GM13976 (cell line): Measurements from ENCODE around the gene CCDC9.

Experiments used
- DNase-seq: peaks from one replicate; pipeline ENCODE4 v3.0.0; 2012; ENCODE audit warnings: low spot score
- in situ Hi-C: fragments of 300-500 bp; cut with MboI; formaldehyde crosslinking; loops from one replicate; pipeline ENCODE4 v1.12.0; 2022; ENCODE audit warnings: low sequenced_read_pairs, mixed read lengths, inconsistent platforms; ENCODE audit not compliant: unreplicated experiment
- TF ChIP-seq, protein P1 (sequence below): IDR thresholded peaks from 2 replicates; pipeline ENCODE4 v1.5.1; 2012; ENCODE audit warnings: borderline replicate concordance, mild to moderate bottlenecking; ENCODE audit not compliant: insufficient read depth; ENCODE audit errors: extremely low read depth, missing control alignments, control extremely low read depth

Gene CCDC9

DNA sequence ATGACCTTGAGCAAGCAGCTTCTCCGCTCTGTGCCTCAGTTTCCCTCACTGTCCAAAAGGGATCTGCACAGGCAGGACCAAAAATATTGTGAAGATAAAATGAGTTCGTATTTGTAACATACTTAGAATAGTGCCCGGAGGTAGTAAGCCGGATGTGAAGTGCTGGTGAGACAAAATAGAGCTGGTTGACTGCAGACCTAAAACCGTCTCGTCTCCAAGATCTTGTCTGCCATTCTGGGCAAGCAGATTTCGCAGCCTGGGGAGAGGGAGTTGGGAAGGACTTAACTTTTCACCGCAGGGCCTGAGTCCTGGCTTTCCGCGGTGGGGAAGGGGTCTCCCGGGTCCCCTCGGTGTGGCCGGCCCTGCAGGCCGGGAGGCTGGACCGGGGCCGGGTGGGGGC, 17.2 kb upstream of the CCDC9 start:
- in situ Hi-C loops, result no loop called here

DNA sequence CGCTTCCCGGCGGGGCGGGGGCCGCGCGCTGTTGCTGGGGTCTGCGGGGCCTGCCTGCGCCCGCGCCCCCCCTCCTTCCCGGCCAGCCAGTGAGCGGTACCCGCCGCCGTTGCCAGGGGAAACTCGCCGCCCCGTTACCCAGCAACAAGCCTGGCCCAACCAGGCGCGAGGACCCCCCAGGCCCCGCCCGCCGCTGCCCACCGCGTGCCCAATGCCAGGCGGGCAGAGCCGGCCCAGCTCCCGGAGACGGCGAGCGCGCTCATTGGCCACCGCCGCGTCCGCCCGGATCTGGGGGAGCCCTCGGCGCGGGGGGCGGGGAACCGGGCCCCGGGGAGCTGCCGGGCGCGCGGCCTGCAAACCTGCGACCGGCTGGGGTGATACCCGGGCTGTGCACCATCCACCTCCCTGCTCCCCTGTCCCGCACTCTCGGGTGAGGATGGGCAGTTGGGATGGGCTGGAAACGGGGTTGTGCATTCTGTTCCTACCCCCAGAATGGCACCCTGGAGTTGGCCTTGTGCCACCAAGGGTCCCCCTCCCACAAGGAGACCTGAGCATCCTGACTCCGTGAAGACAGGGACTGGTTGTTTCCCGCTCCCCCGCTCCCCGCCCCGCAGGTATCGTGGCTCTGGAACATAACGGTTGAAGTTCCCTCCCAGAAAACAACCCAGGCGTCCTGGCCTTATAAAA, 16.6 kb upstream of the CCDC9 start:
- TF ChIP-seq, protein P1, sequence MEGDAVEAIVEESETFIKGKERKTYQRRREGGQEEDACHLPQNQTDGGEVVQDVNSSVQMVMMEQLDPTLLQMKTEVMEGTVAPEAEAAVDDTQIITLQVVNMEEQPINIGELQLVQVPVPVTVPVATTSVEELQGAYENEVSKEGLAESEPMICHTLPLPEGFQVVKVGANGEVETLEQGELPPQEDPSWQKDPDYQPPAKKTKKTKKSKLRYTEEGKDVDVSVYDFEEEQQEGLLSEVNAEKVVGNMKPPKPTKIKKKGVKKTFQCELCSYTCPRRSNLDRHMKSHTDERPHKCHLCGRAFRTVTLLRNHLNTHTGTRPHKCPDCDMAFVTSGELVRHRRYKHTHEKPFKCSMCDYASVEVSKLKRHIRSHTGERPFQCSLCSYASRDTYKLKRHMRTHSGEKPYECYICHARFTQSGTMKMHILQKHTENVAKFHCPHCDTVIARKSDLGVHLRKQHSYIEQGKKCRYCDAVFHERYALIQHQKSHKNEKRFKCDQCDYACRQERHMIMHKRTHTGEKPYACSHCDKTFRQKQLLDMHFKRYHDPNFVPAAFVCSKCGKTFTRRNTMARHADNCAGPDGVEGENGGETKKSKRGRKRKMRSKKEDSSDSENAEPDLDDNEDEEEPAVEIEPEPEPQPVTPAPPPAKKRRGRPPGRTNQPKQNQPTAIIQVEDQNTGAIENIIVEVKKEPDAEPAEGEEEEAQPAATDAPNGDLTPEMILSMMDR, result no peak
- in situ Hi-C loops, result loop anchor here (5.0 kb wide), 1 partner anchor 87 kb away; no protein-coding TSS in a partner anchor
- peak; percentile 52 for DNase-seq

More for the DNA sequence above, 17.2 kb upstream of the CCDC9 start:
- DNase-seq, result peak; percentile 4
- TF ChIP-seq, protein P1, result no peak

DNA sequence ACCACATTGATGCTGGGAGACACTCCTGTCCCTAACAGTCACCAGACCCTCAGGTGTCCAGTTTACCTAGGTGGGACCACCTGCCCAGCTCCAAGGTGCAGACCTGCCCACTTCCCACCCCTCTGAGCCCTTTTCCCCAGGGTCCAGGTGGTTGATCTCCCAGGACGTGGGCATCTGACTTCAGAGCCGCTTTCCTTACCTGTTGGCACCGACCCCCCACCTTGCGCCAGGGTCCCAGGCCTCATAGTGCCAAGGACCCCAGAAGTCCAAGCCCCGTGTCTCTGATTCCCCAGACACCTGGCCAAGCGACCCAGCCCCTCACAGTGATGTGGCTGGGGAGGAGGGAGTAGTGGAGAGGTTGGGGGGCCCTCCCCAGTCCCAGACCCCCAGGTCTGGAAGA, 15.8 kb upstream of the CCDC9 start:
- in situ Hi-C loops, result loop anchor here (5.0 kb wide), 1 partner anchor 88 kb away; no protein-coding TSS in a partner anchor
- TF ChIP-seq, protein P1, result no peak
- no peak for DNase-seq

DNA sequence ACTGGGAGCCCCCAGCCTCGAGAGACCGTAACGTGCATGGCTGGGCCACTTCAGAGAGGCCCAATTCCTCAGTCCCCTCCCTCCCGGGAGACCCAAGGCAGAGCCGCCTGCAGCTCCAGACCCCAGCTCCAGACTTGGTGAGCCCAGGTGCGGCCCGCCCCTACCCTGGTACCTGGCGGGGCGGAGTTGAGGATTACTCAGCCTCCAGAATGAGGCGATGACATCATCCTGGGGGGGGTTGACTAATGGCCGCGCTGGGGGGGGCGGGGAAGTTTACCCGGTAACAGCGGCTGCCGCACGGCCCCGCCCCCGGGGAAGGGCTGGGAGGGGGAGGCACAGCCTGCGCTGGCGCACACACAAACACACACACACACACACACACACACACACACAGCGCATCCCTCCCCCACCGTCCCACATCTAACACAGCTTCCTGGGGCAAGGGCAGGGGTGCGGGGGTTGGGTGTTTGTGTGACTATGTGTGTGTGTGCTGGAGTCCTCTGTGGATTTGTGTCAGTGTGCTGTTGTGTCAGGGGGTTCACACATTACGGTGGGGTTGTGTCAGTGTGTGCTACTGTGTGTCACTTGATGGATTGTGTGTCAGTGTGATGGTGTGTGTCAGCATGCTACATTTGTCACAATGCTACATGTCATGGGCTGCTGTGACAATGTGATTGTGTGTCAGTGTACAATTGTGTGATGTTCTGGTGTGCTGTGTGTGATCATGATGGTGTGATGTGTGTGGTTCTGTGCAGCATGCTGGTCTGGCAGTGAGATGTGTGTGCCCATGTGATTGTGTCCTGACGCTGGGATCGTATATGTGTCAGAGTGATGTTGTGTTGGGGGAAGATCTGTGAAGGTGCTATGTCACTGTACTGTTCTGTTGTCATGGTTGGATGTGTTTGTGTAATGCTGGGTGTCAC, 15.1 kb upstream of the CCDC9 start:
- in situ Hi-C loops, result loop anchor here (5.0 kb wide), 1 partner anchor 89 kb away; no protein-coding TSS in a partner anchor
- TF ChIP-seq, protein P1, result no peak
- DNase-seq, result peak; percentile 85

DNA sequence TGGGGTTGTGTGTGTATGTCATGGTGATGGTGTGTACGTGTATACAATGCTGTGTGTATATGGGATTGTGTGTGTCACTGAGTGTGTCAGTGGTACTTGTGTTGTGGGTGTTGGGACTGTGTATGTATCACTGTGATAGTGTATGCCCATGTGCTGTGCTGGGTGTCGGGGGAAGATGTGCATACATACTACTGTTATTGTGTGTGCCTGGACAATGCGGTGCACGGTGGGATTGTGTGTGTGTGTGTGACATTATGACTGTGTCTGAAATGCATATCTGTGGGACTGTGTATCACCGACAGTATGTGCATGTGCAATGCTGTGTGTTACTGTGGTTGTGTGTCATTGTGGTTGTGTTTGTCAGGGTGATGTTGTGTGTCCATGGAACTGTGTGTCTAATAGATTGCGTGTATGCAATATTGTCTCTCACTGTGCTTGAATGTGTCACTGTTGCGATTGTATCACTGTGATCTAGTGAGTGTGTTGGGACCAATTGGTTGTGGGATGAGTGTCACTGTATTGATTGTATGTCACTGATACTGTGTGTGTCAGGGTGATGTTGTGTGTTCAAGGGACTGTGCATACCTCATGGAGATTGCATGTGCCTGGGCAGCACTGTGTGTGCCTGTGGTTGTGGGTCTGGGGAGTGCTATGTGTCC, 14.3 kb upstream of the CCDC9 start:
- TF ChIP-seq, protein P1, result no peak
- in situ Hi-C loops, result loop anchor here (5.0 kb wide), 1 partner anchor 90 kb away; no protein-coding TSS in a partner anchor

DNA sequence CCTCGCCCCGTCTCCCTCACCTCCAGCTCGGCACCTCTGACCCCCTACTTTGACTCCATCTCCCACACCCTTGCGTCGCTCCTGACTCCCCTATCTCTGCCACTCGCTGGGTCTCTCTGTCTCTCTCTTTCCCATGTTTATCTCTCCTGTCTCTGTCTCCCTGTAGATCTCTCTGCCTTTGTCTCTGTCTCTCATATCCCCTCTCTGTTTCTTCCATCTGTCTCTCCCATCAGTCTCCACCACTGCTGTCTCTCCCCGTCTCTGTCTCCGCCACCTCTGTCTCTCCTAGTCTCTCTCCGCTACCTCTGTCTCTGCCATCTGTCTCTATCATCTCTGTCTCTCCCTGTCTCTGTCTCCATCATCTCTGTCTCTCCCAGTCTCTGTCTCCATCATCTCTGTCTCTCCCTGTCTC, 13.0 kb upstream of the CCDC9 start:
- DNase-seq, result no peak
- TF ChIP-seq, protein P1, result no peak
- in situ Hi-C loops, result loop anchor here (5.0 kb wide), 1 partner anchor 91 kb away; no protein-coding TSS in a partner anchor

More for the DNA sequence above, 14.3 kb upstream of the CCDC9 start:
- peak; percentile 12 for DNase-seq
